OCI-M2 (cell line): Measurements from ENCODE around the gene HIRIP3.
"Not testable (repeated sequence)": the region's sequence is repeated elsewhere in the genome, so short reads cannot be mapped to it uniquely, and the experiment has no call there.

Experiments
- DNase-seq: peaks from one replicate; lab custom pipeline; 2025; ENCODE audit not compliant: unreplicated experiment; lab: John Stamatoyannopoulos, UW

Gene HIRIP3

GRCh38 chr16:30016555-30017276 is 21.3 kb upstream of the HIRIP3 start:
- DNase-seq: no peak

GRCh38 chr16:30015450-30015849 is 20.0 kb upstream of the HIRIP3 start:
- DNase-seq: not testable (repeated sequence)

- DNase-seq: not testable (repeated sequence)
These were observed 17.2 kb upstream of the HIRIP3 start for GRCh38 chr16:30012598-30012997.

DNA sequence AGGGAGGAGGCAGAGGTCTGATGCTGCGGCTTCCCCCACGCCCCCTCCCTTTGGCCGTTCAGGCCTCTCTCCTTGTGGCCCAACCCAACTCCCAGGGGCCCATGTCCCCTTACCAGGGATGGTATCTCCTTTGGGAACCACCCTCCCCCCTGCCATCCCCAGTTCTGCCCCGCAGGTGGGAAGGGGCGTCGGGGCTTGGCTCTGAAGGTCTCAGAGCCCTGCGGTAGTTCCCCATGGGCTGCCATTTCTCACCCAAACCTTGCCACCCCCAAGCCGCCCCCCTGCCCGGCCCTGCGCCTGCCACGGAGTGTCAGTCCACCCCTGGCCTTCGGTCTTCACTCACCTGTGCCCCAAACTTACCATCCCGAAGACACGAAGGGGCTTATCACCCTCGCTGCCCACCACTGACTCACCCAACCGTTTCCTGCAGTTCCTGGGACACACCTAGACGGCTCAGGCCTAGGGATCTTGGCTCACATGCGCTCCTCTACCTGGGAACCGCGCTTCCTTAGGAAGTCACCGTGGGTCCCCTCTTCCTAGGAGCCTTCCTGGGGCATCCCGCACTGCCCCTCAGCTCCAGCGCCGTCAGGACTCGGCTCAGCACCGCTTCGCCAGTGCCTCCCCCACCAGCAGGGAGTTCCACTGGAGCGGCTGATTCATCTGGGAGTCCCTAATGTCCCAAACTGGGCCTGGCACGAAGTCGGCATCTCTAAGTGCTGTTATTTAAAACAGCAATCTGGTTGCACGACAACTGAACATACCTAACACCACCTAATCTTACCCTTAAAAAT is 16.5 kb upstream of the HIRIP3 start:
- no peak for DNase-seq

- no peak for DNase-seq
These were observed 15.7 kb upstream of the HIRIP3 start, which contains the start of gene DOC2A for GRCh38 chr16:30010844-30011713. DOC2A (minus strand) TSS chr16:30011027; CDS start chr16:30010222, 805 bp downstream.

- no peak for DNase-seq
These were observed 14.8 kb upstream of the HIRIP3 start for GRCh38 chr16:30009990-30010843.

DNA sequence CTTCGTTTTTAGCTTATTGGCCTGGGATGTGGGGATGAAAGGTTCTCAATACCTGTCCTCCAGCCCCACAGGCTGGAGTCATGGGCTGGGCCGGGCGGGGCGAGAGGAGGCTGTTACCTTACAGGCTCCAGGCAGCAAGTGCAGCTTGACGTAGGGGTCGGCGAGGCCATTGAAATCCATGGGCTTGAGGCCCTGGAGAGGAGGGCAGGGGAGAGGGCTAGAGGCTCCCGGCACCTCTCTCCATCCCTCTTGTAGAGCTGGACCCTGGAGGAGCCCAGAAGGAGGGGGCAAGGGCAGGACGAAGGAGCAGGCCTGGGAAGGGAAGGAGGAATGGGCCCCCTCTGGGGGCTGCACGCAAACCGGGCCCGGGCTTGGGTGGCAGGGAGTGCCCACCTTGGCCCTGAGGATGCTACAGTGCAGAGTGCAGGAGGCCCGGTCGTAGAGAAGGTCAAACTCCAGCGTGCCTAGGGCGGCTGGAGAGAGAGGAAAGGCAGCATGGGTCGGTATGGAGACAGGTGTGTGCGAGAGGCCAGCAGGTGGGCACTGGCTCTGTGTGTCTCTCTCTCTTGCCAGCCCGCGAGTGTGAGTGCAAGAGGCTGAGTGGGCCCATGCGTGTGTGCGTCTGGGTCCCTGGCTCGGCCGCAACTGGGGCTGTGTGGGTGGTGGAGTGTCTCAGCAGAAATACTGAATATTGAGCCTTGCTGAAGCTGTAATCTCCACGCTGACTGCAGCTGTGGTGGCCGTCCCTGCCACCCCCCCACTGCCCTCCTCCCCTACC is 13.9 kb upstream of the HIRIP3 start:
- no peak for DNase-seq

DNA sequence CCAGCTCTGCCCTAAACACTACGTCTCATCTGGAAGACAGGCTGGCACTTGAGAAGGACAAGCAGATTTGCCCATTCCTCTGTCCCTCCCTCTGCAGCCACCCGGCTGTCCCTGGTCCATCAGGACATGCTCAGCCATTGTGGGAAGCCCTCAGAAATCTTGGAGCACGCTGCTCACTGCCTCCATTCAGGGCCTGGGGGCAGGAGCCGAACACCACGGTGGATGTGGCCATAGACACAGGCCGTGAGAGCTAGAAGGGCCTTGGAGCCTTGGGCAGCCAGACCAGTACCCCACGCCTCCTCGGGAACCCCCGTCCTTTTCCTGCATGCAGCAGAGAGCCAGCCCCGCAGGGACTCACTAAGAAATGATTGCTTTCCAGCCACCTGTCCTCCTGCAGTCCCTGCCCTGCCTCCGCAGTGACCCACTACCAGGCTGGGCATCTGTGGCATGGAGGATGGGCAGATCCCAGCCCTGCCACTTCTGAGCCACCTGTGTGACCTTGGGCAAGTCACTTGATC is 12.0 kb upstream of the HIRIP3 start:
- DNase-seq: no peak

GRCh38 chr16:30006659-30007377 is 11.4 kb upstream of the HIRIP3 start:
- no peak for DNase-seq

DNA sequence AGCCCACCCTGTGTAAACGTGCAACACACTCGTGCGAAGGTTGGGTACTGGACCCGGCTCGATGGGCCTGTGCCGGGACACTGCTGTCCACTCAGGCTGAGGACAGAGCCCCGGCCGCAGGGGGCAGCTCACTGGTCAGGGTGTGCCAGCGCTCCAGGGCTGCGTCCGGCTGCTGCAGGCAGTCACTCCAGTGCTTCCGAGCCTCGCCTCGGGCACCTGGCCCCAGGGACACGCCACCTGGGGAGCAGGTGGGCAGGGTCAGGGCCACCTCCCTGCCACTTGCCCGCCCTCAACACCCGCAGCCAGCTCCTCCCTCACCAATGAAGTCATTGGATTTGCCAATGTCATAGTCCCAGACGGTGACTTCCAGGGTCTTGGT is 10.7 kb upstream of the HIRIP3 start:
- DNase-seq: no peak

DNA sequence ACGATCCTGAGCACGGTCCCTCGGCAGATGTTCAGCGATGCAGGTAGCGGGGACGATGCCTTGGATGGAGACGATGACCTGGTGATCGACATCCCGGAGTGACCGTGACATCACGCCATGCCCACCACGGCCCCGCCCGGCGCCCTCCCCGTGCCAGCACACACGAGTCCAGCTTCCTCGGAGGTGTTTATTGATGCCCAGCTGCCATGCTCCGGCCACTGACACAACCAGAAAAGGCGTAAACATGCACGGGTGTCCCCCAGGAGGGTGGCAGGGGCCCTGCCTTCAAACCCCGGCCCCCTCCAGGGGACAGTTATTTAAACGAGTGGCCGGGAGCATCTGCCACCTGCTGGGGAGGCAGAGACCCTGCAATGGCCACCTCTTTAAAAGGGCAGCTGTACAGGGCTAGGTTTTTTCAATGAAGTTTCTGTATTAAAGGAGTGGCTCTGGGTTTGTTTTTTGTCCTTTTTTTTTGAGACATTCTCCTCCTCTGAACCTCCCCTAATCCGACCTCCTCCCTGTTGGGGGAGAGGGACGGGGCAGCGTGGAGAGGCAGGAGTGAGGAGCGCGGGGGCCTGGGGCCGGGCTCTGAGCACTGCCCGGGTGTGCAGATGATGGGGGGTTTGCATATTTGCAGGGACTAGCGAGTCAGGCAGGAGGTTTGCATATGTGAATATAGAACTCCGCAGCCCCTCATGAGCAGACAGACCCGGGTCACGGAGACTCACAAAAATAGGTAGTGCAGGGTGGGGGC is 10.1 kb upstream of the HIRIP3 start:
- no peak for DNase-seq

DNA sequence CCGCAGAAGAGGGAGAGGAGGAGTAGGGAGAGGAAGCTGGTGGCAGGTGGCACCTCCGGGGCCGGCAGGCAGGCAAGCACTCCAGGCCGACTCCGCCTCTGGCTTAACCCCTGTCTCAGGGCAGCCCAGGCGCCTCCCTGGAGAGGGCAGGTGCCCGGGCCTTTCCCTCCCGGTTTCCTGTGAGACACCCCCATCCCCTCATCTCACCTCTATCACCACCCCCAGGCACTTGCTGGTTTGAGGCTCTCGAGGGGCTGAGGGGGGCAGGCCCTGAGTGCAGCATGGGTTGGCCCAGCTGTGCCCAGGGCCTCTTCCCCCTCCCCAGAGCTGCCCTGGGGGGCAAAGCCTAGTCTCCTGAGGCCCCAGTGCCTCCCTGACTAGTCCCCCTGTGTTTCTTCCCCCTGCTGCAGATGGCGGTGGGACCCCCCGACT is 9.4 kb upstream of the HIRIP3 start:
- DNase-seq: no peak

GRCh38 chr16:30004424-30004776 is 9.0 kb upstream of the HIRIP3 start:
- DNase-seq: no peak

DNA sequence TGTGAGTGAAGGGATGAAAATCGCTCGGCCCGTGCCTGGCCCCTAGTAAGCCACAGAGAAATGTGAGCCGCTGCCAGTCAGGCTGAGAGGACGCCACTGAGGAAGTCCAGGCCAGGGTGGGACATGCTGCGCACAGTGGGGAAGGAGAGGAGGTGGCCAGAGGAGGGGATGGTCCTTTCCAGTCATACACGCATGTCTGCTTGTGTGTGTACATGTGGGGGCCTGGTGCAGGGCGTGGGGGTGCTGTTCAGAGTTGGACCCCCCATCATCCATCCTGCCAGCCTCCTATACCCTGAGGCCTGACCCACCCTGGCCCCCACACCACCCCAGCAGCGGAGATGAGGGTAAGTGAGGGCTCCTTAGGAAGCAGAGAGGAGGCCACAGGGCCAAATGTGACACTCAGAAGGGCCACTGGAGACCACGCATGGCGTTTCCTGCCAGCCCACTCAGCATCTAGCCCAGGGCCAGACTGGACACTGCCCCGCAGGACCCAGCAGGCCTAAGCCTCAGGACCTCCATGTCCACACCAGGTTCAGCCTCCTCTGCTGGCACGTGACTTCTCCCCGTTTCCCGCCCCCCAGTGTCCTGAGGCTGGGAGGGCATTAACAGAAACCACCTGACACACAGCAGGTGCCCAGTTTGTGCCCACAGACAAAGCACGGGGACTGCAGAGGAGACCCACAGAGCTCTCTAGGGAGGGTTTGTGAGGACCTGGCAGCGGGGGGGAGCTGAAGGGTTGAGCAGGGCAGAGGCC is 8.4 kb upstream of the HIRIP3 start:
- DNase-seq: no peak

- DNase-seq: no peak
These were observed 7.4 kb upstream of the HIRIP3 start for GRCh38 chr16:30002614-30003346.

GRCh38 chr16:30000735-30001631 is 5.6 kb upstream of the HIRIP3 start:
- no peak for DNase-seq
